Smooth muscle cell (in vitro differentiated cells): ENCODE results near the gene INPP5K. TPM values are rescaled to one million over a fixed set of nuclear protein-coding genes. Genes with fewer than 3 reads are reported as not detected.

Source experiments
- DNase-seq: peaks from one replicate; lab custom pipeline; 2025; ENCODE audit not compliant: unreplicated experiment; lab: John Stamatoyannopoulos, UW
- H2AFZ ChIP-seq: fragments of 200-600 bp; sonication (generic); 2 replicates; pipeline ENCODE4 v1.6.0; 2016; ENCODE audit warnings: antibody characterized with exemption, low read depth, mild to moderate bottlenecking
- H3F3A ChIP-seq: fragments of 200-600 bp; sonication (generic); 2 replicates; pipeline ENCODE4 v1.6.0; 2017; ENCODE audit warnings: antibody characterized with exemption, low read depth
- H3K27ac ChIP-seq: fragments of 200-600 bp; sonication (generic); 2 replicates; pipeline ENCODE4 v1.5.1; 2016; ENCODE audit warnings: low read depth, mild to moderate bottlenecking
- H3K27me3 ChIP-seq: fragments of 200-600 bp; sonication (generic); 2 replicates; pipeline ENCODE4 v1.6.1; 2016; ENCODE audit warnings: low read depth, mild to moderate bottlenecking
- H3K36me3 ChIP-seq: fragments of 200-600 bp; sonication (generic); 2 replicates; pipeline ENCODE4 v1.5.1; 2016; ENCODE audit warnings: low read depth
- H3K4me1 ChIP-seq: fragments of 200-600 bp; sonication (generic); 2 replicates; pipeline ENCODE4 v1.5.1; 2016; ENCODE audit warnings: low read depth
- H3K4me2 ChIP-seq: fragments of 200-600 bp; sonication (generic); 2 replicates; pipeline ENCODE4 v1.6.0; 2016; ENCODE audit warnings: mild to moderate bottlenecking
- H3K4me3 ChIP-seq: fragments of 200-600 bp; sonication (generic); 2 replicates; pipeline ENCODE4 v1.5.1; 2016; ENCODE audit warnings: mild to moderate bottlenecking
- H3K79me2 ChIP-seq: fragments of 200-600 bp; sonication (generic); 2 replicates; pipeline ENCODE4 v1.6.0; 2016; ENCODE audit warnings: low read depth, mild to moderate bottlenecking
- H3K9ac ChIP-seq: fragments of 200-600 bp; sonication (generic); 2 replicates; pipeline ENCODE4 v1.6.0; 2016; ENCODE audit warnings: low read depth
- H3K9me3 ChIP-seq: fragments of 200-600 bp; sonication (generic); replicated peaks from 2 replicates; pipeline ENCODE4 v1.5.1; 2016; ENCODE audit warnings: low read depth
- H4K20me1 ChIP-seq: fragments of 200-600 bp; sonication (generic); 2 replicates; pipeline ENCODE4 v1.6.0; 2016; ENCODE audit warnings: low read depth
- WGBS: methylation state at CpG from one replicate; pipeline ENCODE4 v1.1.7; 2016; ENCODE audit warnings: low lambda C conversion rate; 5-methylcytosine and 5-hydroxymethylcytosine counted together
- polyA plus RNA-seq: library from polyadenylated mRNA; unstranded; fragments of >200 nt; fragmentation: Nextera tagmentation; extraction: Ambion mirVana; gene quantifications from 2 replicates; pipeline ENCODE4 v1.2.1, GENCODE V29; 2016
- total RNA-seq: library from RNA; depleted of rRNA; stranded (reverse); fragments of >200 nt; gene quantifications from 2 replicates; pipeline ENCODE4 v1.2.3, GENCODE V29; 2014
- TF ChIP-seq, protein P1 (sequence below): fragments of 200-600 bp; sonication (generic); IDR thresholded peaks from 2 replicates; pipeline ENCODE4 v1.5.1; 2017; ENCODE audit warnings: borderline replicate concordance, mild to moderate bottlenecking, antibody characterized with exemption; ENCODE audit not compliant: insufficient read depth, poor library complexity, severe bottlenecking

Gene INPP5K
- total and polyA plus RNA-seq, 2 experiments from 2014 or later: 9.6 to 12.6 TPM

DNA sequence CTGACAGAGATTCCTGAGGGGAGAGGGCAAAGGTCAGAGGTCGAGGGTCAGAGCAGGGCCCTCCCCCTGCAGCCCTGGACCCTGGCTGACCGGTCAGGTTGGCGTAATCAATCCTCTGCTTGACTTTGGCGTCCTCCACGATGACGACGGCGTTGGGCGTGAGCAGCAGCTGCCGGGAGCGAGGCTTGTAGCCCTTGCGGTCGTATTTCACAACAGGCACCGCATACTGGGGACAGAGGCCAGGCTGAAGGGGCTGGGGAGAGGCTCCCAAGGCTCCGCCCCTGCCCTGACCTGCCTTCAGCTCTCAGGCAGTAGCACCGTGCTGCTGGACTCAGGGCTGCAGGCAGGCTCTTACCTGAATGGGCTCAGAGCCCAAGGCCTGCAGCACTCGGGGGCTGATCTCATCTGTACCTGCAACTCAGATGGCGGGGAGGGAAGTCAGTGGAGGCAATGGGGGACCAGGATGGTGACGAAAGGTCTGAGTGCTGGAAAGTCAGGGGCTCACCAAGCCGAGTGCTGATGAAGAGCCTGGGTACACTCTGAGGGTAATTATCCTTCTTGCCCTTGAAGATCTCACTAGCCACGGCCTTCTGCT is 48.4 kb downstream of the INPP5K start:
- Histone ChIP-seq H3K9ac (no peak overlapping the region), H3K4me2 (no peak overlapping the region), H3K27me3 (no peaks in the 10 kb centered on the region), H2AFZ (no peak overlapping the region), H3K4me3 (no peak overlapping the region), H3K4me1 (no peaks in the 10 kb centered on the region), H3K9me3 (no peaks in the 10 kb centered on the region), H4K20me1 (peaks cover 16% of the 10 kb centered on the region), H3F3A (no peaks in the 10 kb centered on the region), H3K79me2 (no peaks in the 10 kb centered on the region), H3K27ac (no peak overlapping the region), H3K36me3 (no peaks in the 10 kb centered on the region)
- DNase-seq: no peak
- TF ChIP-seq, protein P1, sequence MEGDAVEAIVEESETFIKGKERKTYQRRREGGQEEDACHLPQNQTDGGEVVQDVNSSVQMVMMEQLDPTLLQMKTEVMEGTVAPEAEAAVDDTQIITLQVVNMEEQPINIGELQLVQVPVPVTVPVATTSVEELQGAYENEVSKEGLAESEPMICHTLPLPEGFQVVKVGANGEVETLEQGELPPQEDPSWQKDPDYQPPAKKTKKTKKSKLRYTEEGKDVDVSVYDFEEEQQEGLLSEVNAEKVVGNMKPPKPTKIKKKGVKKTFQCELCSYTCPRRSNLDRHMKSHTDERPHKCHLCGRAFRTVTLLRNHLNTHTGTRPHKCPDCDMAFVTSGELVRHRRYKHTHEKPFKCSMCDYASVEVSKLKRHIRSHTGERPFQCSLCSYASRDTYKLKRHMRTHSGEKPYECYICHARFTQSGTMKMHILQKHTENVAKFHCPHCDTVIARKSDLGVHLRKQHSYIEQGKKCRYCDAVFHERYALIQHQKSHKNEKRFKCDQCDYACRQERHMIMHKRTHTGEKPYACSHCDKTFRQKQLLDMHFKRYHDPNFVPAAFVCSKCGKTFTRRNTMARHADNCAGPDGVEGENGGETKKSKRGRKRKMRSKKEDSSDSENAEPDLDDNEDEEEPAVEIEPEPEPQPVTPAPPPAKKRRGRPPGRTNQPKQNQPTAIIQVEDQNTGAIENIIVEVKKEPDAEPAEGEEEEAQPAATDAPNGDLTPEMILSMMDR: no peak
- WGBS: 95% methylated on average over 21 of the region's 21 CpGs

DNA sequence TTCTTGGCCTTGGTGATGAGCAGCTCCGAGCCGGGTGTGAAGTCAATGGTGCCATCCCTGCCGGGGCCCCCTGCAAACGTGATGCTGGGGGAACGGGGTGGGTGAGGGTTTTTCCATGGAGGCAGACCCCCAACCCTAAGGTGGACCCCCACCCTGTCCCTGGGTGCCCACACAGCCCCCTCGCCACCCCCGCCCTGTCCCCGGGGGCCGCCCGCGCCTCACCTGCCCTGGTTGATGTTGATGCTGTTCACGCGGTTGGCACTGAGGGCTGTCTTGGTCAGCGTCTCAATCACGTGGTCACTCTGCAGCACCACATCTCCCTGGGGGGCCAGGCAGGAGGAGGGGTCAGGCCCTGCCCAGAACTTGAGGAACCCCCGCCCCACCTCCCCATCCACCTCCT is 49.2 kb downstream of the INPP5K start:
- Histone ChIP-seq H3K4me1 (no peaks in the 10 kb centered on the region), H2AFZ (no peak overlapping the region), H4K20me1 (peaks cover 16% of the 10 kb centered on the region), H3F3A (no peaks in the 10 kb centered on the region), H3K9me3 (no peaks in the 10 kb centered on the region), H3K79me2 (no peaks in the 10 kb centered on the region), H3K27me3 (no peaks in the 10 kb centered on the region), H3K4me3 (no peak overlapping the region), H3K36me3 (no peaks in the 10 kb centered on the region), H3K4me2 (no peak overlapping the region), H3K9ac (no peak overlapping the region), H3K27ac (no peak overlapping the region)
- TF ChIP-seq, protein P1: no peak
- 96% methylated on average over 5 of the region's 16 CpGs for WGBS
- DNase-seq: no peak

DNA sequence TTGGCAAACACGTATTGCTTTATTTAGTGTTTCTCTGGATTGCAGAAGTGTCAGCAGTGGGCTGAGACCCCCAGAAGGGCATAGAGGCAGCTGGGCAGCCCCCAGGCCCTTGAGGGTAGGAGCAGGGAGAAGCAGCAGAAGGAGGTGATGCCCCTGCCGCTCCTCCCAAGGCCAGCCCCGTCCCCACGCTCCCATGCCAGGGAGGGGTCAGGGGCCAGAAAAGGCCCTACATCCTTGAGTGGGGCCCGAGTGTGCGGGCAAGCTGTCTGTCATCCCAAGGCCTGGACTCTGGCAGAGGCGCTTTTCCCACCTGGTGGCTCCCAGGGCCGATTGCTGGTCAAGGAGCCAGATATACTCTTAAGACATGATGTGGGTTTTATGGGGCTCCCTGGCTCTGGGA is 52.2 kb downstream of the INPP5K start:
- H4K20me1 ChIP-seq: peaks cover 11% of the 10 kb centered on the region
- H3K9me3 ChIP-seq: no peaks in the 10 kb centered on the region
- no peaks in the 10 kb centered on the region for H3F3A ChIP-seq
- no peak overlapping the region for H2AFZ ChIP-seq
- TF ChIP-seq, protein P1: no peak
- H3K4me3 ChIP-seq: no peak overlapping the region
- no peaks in the 10 kb centered on the region for H3K36me3 ChIP-seq
- no peaks in the 10 kb centered on the region for H3K4me1 ChIP-seq
- no peaks in the 10 kb centered on the region for H3K79me2 ChIP-seq
- no peak overlapping the region for H3K27ac ChIP-seq
- no peak overlapping the region for H3K9ac ChIP-seq
- no peak overlapping the region for H3K4me2 ChIP-seq
- H3K27me3 ChIP-seq: no peaks in the 10 kb centered on the region
- DNase-seq: no peak
- over 99% methylated on average over 8 of the region's 8 CpGs for WGBS
